WTC11 (cell line): ENCODE data around the gene CAMK2B. TPM values are rescaled to one million over a fixed set of nuclear protein-coding genes. Genes with fewer than 3 reads are reported as not detected.

Experiments used
- ATAC-seq: fragments of 200-7000 bp; cut with Tn5 transposase; 2 replicates; pipeline ENCODE4 v1.10.0; 2021; ENCODE audit warnings: mild to moderate bottlenecking, moderate library complexity
- CTCF ChIA-PET: fragments of 300-600 bp; sonication (Branson Sonifier 250); formaldehyde crosslinking; loops from one replicate; lab custom pipeline; 2021; ENCODE audit warnings: antibody characterized with exemption; lab: Charles Lee
- POLR2A ChIA-PET: fragments of 350-600 bp; sonication (Branson Sonifier 250); formaldehyde crosslinking; loops from one replicate; lab custom pipeline; 2021; ENCODE audit warnings: antibody characterized with exemption; lab: Charles Lee
- DNase-seq: peaks from one replicate; pipeline ENCODE4 v3.0.0; 2021; ENCODE audit warnings: low spot score
- H3K27ac Mint-ChIP-seq: 2 replicates; pipeline ENCODE4 v1.8.0; 2021; ENCODE audit warnings: mixed read lengths
- H3K27me3 Mint-ChIP-seq: 2 replicates; pipeline ENCODE4 v1.8.0; 2021; ENCODE audit warnings: low read depth, mild to moderate bottlenecking, moderate library complexity, mixed read lengths
- H3K36me3 Mint-ChIP-seq: 2 replicates; pipeline ENCODE4 v1.8.0; 2021; ENCODE audit warnings: mixed read lengths
- H3K4me1 Mint-ChIP-seq: 2 replicates; pipeline ENCODE4 v1.8.0; 2022; ENCODE audit warnings: mixed read lengths
- H3K4me3 Mint-ChIP-seq: 2 replicates; pipeline ENCODE4 v1.8.0; 2021; ENCODE audit warnings: mild to moderate bottlenecking, moderate library complexity, mixed read lengths
- H3K9me3 Mint-ChIP-seq: 2 replicates; pipeline ENCODE4 v1.8.0; 2021; ENCODE audit warnings: mixed read lengths
- ETV6 ChIP-seq: sonication (generic); formaldehyde crosslinking; IDR thresholded peaks from 2 replicates; pipeline ENCODE4 v1.8.1; 2022; ENCODE audit warnings: mild to moderate bottlenecking, missing genetic modification reagents
- HMGA2 ChIP-seq: fragments of 250-450 bp; sonication (Bioruptor Pico); IDR thresholded peaks from 2 replicates; pipeline ENCODE4 v1.4.0; 2021; ENCODE audit warnings: mild to moderate bottlenecking, moderate library complexity
- NR1H2 ChIP-seq: sonication (generic); formaldehyde crosslinking; IDR thresholded peaks from 2 replicates; pipeline ENCODE4 v1.9.0; 2021; ENCODE audit warnings: mild to moderate bottlenecking, moderate library complexity, missing genetic modification reagents
- ZNF219 ChIP-seq: sonication (generic); formaldehyde crosslinking; IDR thresholded peaks from 2 replicates; pipeline ENCODE4 v1.8.0; 2023; ENCODE audit warnings: missing genetic modification reagents, mild to moderate bottlenecking, borderline replicate concordance
- total RNA-seq: library from RNA; stranded (reverse); gene quantifications from 3 replicates; pipeline ENCODE4 v1.2.3, GENCODE V29; 2021
- TF ChIP-seq, protein P1 (sequence below): sonication (generic); formaldehyde crosslinking; IDR thresholded peaks from 2 replicates; pipeline ENCODE4 v1.8.0; 2022; ENCODE audit warnings: mild to moderate bottlenecking, missing genetic modification reagents
- TF ChIP-seq, protein P2 (sequence below): sonication (generic); formaldehyde crosslinking; IDR thresholded peaks from 2 replicates; pipeline ENCODE4 v1.8.0; 2022; ENCODE audit warnings: mild to moderate bottlenecking, missing genetic modification reagents
- TF ChIP-seq, protein P3 (sequence below): fragments of 200-600 bp; IDR thresholded peaks from 2 replicates; pipeline ENCODE4 v1.8.0; 2022; ENCODE audit warnings: antibody characterized with exemption
- TF ChIP-seq, protein P4 (sequence below): fragments of 250-450 bp; sonication (Bioruptor Pico); IDR thresholded peaks from 2 replicates; pipeline ENCODE4 v2.1.2; 2022; ENCODE audit warnings: mild to moderate bottlenecking, moderate library complexity
- TF ChIP-seq, protein P5 (sequence below): sonication (generic); formaldehyde crosslinking; IDR thresholded peaks from 2 replicates; pipeline ENCODE4 v1.8.0; 2023; ENCODE audit warnings: mild to moderate bottlenecking, missing genetic modification reagents
- TF ChIP-seq, protein P6 (sequence below): fragments of 250-450 bp; sonication (Bioruptor Pico); IDR thresholded peaks from 2 replicates; pipeline ENCODE4 v1.9.0; 2021; ENCODE audit warnings: mild to moderate bottlenecking

The CAMK2B gene
- total RNA-seq, 1 experiment from 2014 or later: 0.44 TPM

DNA sequence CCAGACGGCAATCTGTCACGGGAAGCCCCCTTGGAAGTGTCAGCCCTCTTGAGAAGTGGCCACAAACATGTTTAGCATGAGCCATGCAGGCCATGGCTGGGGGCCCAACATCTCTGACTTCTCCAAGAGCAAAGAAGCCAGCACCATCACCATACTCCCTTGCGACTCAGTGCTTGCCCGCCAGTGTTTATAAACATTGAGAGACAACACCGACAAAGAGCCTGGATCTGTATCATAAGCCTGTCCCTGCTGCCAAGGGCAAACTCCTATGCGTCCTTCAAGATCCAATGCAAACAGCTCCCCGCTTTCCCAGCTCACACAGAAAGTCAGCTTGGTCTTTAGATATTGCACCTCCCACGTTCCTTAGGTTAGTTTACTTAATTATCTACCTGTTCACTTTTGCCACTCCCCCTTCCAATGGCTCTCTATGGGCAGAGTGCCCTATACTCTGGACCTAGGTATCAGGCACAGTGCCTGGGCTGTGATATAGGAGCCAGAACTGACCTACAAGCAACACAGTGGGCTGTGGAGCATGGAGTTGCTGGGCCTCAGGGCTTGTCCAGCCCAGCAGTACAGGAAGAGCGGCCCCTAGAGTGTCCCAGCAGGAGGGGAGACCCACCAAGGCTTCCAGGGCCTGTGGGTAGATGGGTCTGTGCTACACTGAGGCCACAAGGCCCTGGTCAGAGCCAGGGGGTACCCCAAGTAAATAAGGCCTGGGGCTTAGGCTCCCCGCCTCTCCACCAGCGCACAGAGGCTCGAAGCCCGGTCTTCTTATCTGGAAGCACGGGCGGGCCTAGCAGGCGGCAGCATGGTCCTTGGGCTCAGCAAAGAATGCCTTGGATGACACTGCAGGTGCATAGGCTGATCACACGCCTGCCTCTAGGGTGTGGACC, 37.7 kb downstream of the CAMK2B start (continued):
- TF ChIP-seq, protein P1, sequence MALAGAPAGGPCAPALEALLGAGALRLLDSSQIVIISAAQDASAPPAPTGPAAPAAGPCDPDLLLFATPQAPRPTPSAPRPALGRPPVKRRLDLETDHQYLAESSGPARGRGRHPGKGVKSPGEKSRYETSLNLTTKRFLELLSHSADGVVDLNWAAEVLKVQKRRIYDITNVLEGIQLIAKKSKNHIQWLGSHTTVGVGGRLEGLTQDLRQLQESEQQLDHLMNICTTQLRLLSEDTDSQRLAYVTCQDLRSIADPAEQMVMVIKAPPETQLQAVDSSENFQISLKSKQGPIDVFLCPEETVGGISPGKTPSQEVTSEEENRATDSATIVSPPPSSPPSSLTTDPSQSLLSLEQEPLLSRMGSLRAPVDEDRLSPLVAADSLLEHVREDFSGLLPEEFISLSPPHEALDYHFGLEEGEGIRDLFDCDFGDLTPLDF (CRISPR knock-in tag): no peak
- no peak for TF ChIP-seq ETV6
- no peak for TF ChIP-seq NR1H2 (CRISPR knock-in tag)
- no peak for TF ChIP-seq ZNF219 (CRISPR knock-in tag)
- TF ChIP-seq, protein P2, sequence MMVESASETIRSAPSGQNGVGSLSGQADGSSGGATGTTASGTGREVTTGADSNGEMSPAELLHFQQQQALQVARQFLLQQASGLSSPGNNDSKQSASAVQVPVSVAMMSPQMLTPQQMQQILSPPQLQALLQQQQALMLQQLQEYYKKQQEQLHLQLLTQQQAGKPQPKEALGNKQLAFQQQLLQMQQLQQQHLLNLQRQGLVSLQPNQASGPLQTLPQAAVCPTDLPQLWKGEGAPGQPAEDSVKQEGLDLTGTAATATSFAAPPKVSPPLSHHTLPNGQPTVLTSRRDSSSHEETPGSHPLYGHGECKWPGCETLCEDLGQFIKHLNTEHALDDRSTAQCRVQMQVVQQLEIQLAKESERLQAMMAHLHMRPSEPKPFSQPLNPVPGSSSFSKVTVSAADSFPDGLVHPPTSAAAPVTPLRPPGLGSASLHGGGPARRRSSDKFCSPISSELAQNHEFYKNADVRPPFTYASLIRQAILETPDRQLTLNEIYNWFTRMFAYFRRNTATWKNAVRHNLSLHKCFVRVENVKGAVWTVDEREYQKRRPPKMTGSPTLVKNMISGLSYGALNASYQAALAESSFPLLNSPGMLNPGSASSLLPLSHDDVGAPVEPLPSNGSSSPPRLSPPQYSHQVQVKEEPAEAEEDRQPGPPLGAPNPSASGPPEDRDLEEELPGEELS: no peak
- TF ChIP-seq, protein P3, sequence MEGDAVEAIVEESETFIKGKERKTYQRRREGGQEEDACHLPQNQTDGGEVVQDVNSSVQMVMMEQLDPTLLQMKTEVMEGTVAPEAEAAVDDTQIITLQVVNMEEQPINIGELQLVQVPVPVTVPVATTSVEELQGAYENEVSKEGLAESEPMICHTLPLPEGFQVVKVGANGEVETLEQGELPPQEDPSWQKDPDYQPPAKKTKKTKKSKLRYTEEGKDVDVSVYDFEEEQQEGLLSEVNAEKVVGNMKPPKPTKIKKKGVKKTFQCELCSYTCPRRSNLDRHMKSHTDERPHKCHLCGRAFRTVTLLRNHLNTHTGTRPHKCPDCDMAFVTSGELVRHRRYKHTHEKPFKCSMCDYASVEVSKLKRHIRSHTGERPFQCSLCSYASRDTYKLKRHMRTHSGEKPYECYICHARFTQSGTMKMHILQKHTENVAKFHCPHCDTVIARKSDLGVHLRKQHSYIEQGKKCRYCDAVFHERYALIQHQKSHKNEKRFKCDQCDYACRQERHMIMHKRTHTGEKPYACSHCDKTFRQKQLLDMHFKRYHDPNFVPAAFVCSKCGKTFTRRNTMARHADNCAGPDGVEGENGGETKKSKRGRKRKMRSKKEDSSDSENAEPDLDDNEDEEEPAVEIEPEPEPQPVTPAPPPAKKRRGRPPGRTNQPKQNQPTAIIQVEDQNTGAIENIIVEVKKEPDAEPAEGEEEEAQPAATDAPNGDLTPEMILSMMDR: no peak
- TF ChIP-seq, protein P4, sequence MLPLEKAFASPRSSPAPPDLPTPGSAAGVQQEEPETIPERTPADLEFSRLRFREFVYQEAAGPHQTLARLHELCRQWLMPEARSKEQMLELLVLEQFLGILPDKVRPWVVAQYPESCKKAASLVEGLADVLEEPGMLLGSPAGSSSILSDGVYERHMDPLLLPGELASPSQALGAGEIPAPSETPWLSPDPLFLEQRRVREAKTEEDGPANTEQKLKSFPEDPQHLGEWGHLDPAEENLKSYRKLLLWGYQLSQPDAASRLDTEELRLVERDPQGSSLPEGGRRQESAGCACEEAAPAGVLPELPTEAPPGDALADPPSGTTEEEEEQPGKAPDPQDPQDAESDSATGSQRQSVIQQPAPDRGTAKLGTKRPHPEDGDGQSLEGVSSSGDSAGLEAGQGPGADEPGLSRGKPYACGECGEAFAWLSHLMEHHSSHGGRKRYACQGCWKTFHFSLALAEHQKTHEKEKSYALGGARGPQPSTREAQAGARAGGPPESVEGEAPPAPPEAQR (CRISPR knock-in tag): no peak

DNA sequence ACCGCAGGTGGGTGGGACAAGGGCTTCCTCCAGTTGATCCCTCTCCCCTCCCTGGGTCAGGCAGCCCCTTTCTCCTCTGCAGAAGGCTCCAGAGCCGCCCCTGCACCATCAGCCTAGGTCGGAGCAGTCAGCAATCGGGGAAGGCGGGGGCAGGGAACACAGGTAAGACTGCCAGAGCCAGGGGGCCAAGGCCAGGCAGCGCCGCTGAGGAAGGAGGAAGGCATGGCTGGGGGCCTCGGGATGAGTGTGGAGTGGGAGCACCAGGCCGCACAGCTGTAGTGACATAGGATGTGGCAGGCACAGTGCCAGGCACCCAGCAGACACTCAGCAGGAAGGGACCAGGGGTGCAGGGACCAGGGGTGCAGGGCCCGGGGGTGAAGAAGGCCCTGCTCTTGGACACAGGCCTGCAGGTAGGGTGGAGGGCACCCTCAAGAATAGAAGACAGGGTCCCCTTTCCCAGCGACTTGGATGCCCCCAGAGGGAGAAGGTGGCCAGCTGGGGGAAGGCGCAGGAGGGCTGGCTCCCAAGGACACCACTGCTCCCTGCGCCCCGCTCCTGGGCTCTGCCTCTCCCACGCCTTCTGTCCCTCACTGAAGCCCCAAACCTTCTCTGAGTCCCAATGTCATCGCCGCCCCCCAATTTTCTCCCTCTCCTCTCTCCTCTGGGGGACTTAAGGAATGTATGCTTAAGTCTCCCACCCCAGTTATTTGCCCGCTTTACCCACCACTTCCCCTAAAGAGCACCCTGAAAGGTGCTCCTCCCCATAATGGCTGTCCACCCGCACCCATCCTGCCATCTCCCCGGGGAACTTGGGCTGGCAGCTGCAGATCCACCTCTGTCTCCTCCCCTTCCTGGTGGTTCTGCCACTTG, 38.5 kb downstream of the CAMK2B start:
- TF ChIP-seq HMGA2 (CRISPR knock-in tag): no peak
- TF ChIP-seq, protein P5, sequence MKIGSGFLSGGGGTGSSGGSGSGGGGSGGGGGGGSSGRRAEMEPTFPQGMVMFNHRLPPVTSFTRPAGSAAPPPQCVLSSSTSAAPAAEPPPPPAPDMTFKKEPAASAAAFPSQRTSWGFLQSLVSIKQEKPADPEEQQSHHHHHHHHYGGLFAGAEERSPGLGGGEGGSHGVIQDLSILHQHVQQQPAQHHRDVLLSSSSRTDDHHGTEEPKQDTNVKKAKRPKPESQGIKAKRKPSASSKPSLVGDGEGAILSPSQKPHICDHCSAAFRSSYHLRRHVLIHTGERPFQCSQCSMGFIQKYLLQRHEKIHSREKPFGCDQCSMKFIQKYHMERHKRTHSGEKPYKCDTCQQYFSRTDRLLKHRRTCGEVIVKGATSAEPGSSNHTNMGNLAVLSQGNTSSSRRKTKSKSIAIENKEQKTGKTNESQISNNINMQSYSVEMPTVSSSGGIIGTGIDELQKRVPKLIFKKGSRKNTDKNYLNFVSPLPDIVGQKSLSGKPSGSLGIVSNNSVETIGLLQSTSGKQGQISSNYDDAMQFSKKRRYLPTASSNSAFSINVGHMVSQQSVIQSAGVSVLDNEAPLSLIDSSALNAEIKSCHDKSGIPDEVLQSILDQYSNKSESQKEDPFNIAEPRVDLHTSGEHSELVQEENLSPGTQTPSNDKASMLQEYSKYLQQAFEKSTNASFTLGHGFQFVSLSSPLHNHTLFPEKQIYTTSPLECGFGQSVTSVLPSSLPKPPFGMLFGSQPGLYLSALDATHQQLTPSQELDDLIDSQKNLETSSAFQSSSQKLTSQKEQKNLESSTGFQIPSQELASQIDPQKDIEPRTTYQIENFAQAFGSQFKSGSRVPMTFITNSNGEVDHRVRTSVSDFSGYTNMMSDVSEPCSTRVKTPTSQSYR (CRISPR knock-in tag): no peak
- TF ChIP-seq, protein P6, sequence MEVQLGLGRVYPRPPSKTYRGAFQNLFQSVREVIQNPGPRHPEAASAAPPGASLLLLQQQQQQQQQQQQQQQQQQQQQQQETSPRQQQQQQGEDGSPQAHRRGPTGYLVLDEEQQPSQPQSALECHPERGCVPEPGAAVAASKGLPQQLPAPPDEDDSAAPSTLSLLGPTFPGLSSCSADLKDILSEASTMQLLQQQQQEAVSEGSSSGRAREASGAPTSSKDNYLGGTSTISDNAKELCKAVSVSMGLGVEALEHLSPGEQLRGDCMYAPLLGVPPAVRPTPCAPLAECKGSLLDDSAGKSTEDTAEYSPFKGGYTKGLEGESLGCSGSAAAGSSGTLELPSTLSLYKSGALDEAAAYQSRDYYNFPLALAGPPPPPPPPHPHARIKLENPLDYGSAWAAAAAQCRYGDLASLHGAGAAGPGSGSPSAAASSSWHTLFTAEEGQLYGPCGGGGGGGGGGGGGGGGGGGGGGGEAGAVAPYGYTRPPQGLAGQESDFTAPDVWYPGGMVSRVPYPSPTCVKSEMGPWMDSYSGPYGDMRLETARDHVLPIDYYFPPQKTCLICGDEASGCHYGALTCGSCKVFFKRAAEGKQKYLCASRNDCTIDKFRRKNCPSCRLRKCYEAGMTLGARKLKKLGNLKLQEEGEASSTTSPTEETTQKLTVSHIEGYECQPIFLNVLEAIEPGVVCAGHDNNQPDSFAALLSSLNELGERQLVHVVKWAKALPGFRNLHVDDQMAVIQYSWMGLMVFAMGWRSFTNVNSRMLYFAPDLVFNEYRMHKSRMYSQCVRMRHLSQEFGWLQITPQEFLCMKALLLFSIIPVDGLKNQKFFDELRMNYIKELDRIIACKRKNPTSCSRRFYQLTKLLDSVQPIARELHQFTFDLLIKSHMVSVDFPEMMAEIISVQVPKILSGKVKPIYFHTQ (CRISPR knock-in tag): no peak
- no peak overlapping the region for H3K4me3 Mint-ChIP-seq
- no peaks in the 10 kb centered on the region for H3K27me3 Mint-ChIP-seq
- ChIA-PET CTCF (interaction anchor here (1.0 to 1.3 kb wide), 8 partner anchors 11 to 72 kb away, joined by 3 to 7 read pairs (median 5); no protein-coding TSS in a partner anchor), POLR2A (no interaction called here)
- H3K27ac Mint-ChIP-seq: no peak overlapping the region
- ATAC-seq: no peak
- peak; percentile 10 for DNase-seq
- H3K4me1 Mint-ChIP-seq: no peaks in the 10 kb centered on the region
- H3K9me3 Mint-ChIP-seq: no peaks in the 10 kb centered on the region
- no peaks in the 10 kb centered on the region for H3K36me3 Mint-ChIP-seq
